ENCODE results near the gene HUWE1.

Gene HUWE1

GRCh38 chrX:53711436-53711835 lies 24.9 kb upstream of the HUWE1 start:
- TF ChIP-seq GATA1 (IDR thresholded peaks at IDR 0.05; ENCODE audit: low read depth, low read length) (no peak), POLR2A (IDR thresholded peaks at IDR 0.05; ENCODE audit: low read length) (no peak)

GRCh38 chrX:53704854-53705253 lies 18.3 kb upstream of the HUWE1 start:
- TF ChIP-seq POLR2A (IDR thresholded peaks at IDR 0.05; ENCODE audit: low read length) (no peak), GATA1 (IDR thresholded peaks at IDR 0.05; ENCODE audit: low read depth, low read length) (no peak)
- DNase-seq, result no peak

More at GRCh38 chrX:53711436-53711835, 24.9 kb upstream of the HUWE1 start:
- no peak for DNase-seq

GRCh38 chrX:53704294-53704693 lies 17.8 kb upstream of the HUWE1 start:
- TF ChIP-seq GATA1 (IDR thresholded peaks at IDR 0.05; ENCODE audit: low read depth, low read length), result no peak
- TF ChIP-seq POLR2A (IDR thresholded peaks at IDR 0.05; ENCODE audit: low read length), result no peak
- DNase-seq, result no peak

- no peak for DNase-seq
- no peak for TF ChIP-seq GATA1 (IDR thresholded peaks at IDR 0.05; ENCODE audit: low read depth, low read length)
- TF ChIP-seq POLR2A (IDR thresholded peaks at IDR 0.05; ENCODE audit: low read length), result no peak
Measured at GRCh38 chrX:53695946-53696549, 9.5 kb upstream of the HUWE1 start.

- TF ChIP-seq POLR2A (IDR thresholded peaks at IDR 0.05; ENCODE audit: low read length) (no peak), GATA1 (IDR thresholded peaks at IDR 0.05; ENCODE audit: low read depth, low read length) (no peak)
- no peak for DNase-seq
Measured at GRCh38 chrX:53694642-53695041, 8.1 kb upstream of the HUWE1 start.

- no peak for DNase-seq
- TF ChIP-seq POLR2A (IDR thresholded peaks at IDR 0.05; ENCODE audit: low read length), result no peak
- no peak for TF ChIP-seq GATA1 (IDR thresholded peaks at IDR 0.05; ENCODE audit: low read depth, low read length)
Measured at GRCh38 chrX:53688300-53688699, 1.8 kb upstream of the HUWE1 start.

GRCh38 chrX:53685711-53686110 lies 808 bp downstream of the HUWE1 start:
- DNase-seq, result peak in 1 of 2 experiments; percentile 50
- no peak for TF ChIP-seq GATA1 (IDR thresholded peaks at IDR 0.05; ENCODE audit: low read depth, low read length)
- no peak for TF ChIP-seq POLR2A (IDR thresholded peaks at IDR 0.05; ENCODE audit: low read length)

GRCh38 chrX:53684415-53685192 lies 1.9 kb downstream of the HUWE1 start:
- TF ChIP-seq POLR2A (IDR thresholded peaks at IDR 0.05; ENCODE audit: low read length) (no peak), GATA1 (IDR thresholded peaks at IDR 0.05; ENCODE audit: low read depth, low read length) (no peak)
- no peak for DNase-seq

- TF ChIP-seq GATA1 (IDR thresholded peaks at IDR 0.05; ENCODE audit: low read depth, low read length) (no peak), POLR2A (IDR thresholded peaks at IDR 0.05; ENCODE audit: low read length) (peak; percentile 92)
- peak; percentile 98 to 99 for DNase-seq
Measured at GRCh38 chrX:53683556-53684414, 2.7 kb downstream of the HUWE1 start.

GRCh38 chrX:53682885-53683555 lies 3.5 kb downstream of the HUWE1 start:
- TF ChIP-seq GATA1 (IDR thresholded peaks at IDR 0.05; ENCODE audit: low read depth, low read length), result no peak
- no peak for TF ChIP-seq POLR2A (IDR thresholded peaks at IDR 0.05; ENCODE audit: low read length)
- DNase-seq, result peak; percentile 74 to 75

GRCh38 chrX:53681661-53682060 lies 4.9 kb downstream of the HUWE1 start:
- no peak for TF ChIP-seq GATA1 (IDR thresholded peaks at IDR 0.05; ENCODE audit: low read depth, low read length)
- TF ChIP-seq POLR2A (IDR thresholded peaks at IDR 0.05; ENCODE audit: low read length), result no peak
- DNase-seq, result no peak

GRCh38 chrX:53678667-53679066 lies 7.9 kb downstream of the HUWE1 start:
- TF ChIP-seq POLR2A (IDR thresholded peaks at IDR 0.05; ENCODE audit: low read length) (no peak), GATA1 (IDR thresholded peaks at IDR 0.05; ENCODE audit: low read depth, low read length) (no peak)
- DNase-seq, result peak; percentile 1 to 19

- no peak for TF ChIP-seq POLR2A (IDR thresholded peaks at IDR 0.05; ENCODE audit: low read length)
- no peak for TF ChIP-seq GATA1 (IDR thresholded peaks at IDR 0.05; ENCODE audit: low read depth, low read length)
- no peak for DNase-seq
Measured at GRCh38 chrX:53677286-53677685, 9.2 kb downstream of the HUWE1 start.
